AML-193 (cell line): ENCODE data around the gene CD99.
"Not testable (repeated sequence)": the region's sequence is repeated elsewhere in the genome, so short reads cannot be mapped to it uniquely, and the experiment has no call there.

ENCODE experiments used
- DNase-seq, 2 experiments: peaks; one replicate each; lab custom pipeline; 2025; lab: John Stamatoyannopoulos, UW

The CD99 gene

GRCh38 chrX:2675657-2676200, 15.4 kb upstream of the CD99 start:
- not testable (repeated sequence) for DNase-seq

- DNase-seq = no peak
Measured at GRCh38 chrX:2676794-2677675, 14.1 kb upstream of the CD99 start.

- DNase-seq = no peak
Measured at GRCh38 chrX:2677764-2678163, 13.3 kb upstream of the CD99 start.

GRCh38 chrX:2678583-2678982, 12.5 kb upstream of the CD99 start:
- DNase-seq = no peak

- DNase-seq = no peak
Measured at GRCh38 chrX:2679534-2680485, 11.3 kb upstream of the CD99 start.

- no peak for DNase-seq
Measured at GRCh38 chrX:2680486-2681348, 10.4 kb upstream of the CD99 start.

- no peak for DNase-seq
Measured at GRCh38 chrX:2682565-2683177, 8.4 kb upstream of the CD99 start.

GRCh38 chrX:2684256-2684655, 6.8 kb upstream of the CD99 start:
- DNase-seq = no peak

GRCh38 chrX:2685886-2686285, 5.2 kb upstream of the CD99 start:
- DNase-seq = no peak

GRCh38 chrX:2689773-2690666, 1.1 kb upstream of the CD99 start:
- DNase-seq = no peak

GRCh38 chrX:2691543-2692220, 587 bp downstream of the CD99 start:
- DNase-seq = no peak

- DNase-seq = no peak
Measured at GRCh38 chrX:2692221-2693112, 1.4 kb downstream of the CD99 start.

- no peak for DNase-seq
Measured at GRCh38 chrX:2693113-2694002, 2.3 kb downstream of the CD99 start.

- no peak for DNase-seq
Measured at GRCh38 chrX:2694914-2695267, 3.8 kb downstream of the CD99 start.

GRCh38 chrX:2696698-2697215, 5.7 kb downstream of the CD99 start:
- no peak for DNase-seq

GRCh38 chrX:2697306-2697705, 6.2 kb downstream of the CD99 start:
- no peak for DNase-seq

GRCh38 chrX:2697741-2698299, 6.7 kb downstream of the CD99 start:
- no peak for DNase-seq
